Measurements from ENCODE around the gene SLC51A. TPM values are rescaled to one million over a fixed set of nuclear protein-coding genes. Genes with fewer than 3 reads are reported as not detected.
A peak's percentile ranks its signal among the peaks of the same experiment; 100 is the strongest.

SLC51A gene
- total RNA-seq, 1 experiment from 2014 or later: 6.9 TPM

GRCh38 chr3:196219194-196219969, 3.0 kb downstream of the SLC51A start:
- POLR2A ChIA-PET: no interaction called here
- TF ChIP-seq ZNF138 (CRISPR knock-in tag; conservative IDR thresholded peaks at IDR 0.05): no peak
- TF ChIP-seq, protein P1, sequence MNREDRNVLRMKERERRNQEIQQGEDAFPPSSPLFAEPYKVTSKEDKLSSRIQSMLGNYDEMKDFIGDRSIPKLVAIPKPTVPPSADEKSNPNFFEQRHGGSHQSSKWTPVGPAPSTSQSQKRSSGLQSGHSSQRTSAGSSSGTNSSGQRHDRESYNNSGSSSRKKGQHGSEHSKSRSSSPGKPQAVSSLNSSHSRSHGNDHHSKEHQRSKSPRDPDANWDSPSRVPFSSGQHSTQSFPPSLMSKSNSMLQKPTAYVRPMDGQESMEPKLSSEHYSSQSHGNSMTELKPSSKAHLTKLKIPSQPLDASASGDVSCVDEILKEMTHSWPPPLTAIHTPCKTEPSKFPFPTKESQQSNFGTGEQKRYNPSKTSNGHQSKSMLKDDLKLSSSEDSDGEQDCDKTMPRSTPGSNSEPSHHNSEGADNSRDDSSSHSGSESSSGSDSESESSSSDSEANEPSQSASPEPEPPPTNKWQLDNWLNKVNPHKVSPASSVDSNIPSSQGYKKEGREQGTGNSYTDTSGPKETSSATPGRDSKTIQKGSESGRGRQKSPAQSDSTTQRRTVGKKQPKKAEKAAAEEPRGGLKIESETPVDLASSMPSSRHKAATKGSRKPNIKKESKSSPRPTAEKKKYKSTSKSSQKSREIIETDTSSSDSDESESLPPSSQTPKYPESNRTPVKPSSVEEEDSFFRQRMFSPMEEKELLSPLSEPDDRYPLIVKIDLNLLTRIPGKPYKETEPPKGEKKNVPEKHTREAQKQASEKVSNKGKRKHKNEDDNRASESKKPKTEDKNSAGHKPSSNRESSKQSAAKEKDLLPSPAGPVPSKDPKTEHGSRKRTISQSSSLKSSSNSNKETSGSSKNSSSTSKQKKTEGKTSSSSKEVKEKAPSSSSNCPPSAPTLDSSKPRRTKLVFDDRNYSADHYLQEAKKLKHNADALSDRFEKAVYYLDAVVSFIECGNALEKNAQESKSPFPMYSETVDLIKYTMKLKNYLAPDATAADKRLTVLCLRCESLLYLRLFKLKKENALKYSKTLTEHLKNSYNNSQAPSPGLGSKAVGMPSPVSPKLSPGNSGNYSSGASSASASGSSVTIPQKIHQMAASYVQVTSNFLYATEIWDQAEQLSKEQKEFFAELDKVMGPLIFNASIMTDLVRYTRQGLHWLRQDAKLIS (CRISPR knock-in tag; IDR thresholded peaks at IDR 0.05; ENCODE audit: borderline replicate concordance): no peak
- no peak for TF ChIP-seq PRRX2 (CRISPR knock-in tag; IDR thresholded peaks at IDR 0.05)
- TF ChIP-seq EMX1 (CRISPR knock-in tag; IDR thresholded peaks at IDR 0.05): no peak
- Mint-ChIP-seq H3K4me1 (peaks cover 39% of the 10 kb centered on the region), H3K27me3 (ENCODE audit: low read depth) (no peaks in the 10 kb centered on the region), H3K36me3 (no peaks in the 10 kb centered on the region), H3K27ac (peak overlapping the region; percentile 60; the same call in 1 of the 2 replicates), H3K9me3 (no peaks in the 10 kb centered on the region), H3K4me3 (no peak overlapping the region)
- CTCF ChIA-PET: interaction anchor here (1.7 kb wide), 1 partner anchor 9 kb away, joined by 3 read pairs; no protein-coding TSS in a partner anchor
- ATAC-seq (no peak), DNase-seq (ENCODE audit: low spot score) (no peak)

- no peaks in the 10 kb centered on the region for H3K27me3 Mint-ChIP-seq (ENCODE audit: low read depth)
- ChIA-PET POLR2A (no interaction called here), CTCF (interaction anchor here (1.7 kb wide), 1 partner anchor 8 kb away, joined by 3 read pairs; no protein-coding TSS in a partner anchor)
- no peaks in the 10 kb centered on the region for H3K9me3 Mint-ChIP-seq
- no peak overlapping the region for H3K4me3 Mint-ChIP-seq
- no peaks in the 10 kb centered on the region for H3K36me3 Mint-ChIP-seq
- peaks cover 39% of the 10 kb centered on the region for H3K4me1 Mint-ChIP-seq
- ATAC-seq: no peak
- 0 out of 2 replicates have a peak overlapping the region, but pooled peaks have one; percentile 60 for H3K27ac Mint-ChIP-seq
- DNase-seq (ENCODE audit: low spot score): no peak
- TF ChIP-seq NR1H2 (CRISPR knock-in tag; IDR thresholded peaks at IDR 0.05) (no peak), AR (CRISPR knock-in tag; IDR thresholded peaks at IDR 0.05) (no peak), FOXP1 (CRISPR knock-in tag; IDR thresholded peaks at IDR 0.05; ENCODE audit: borderline replicate concordance) (no peak), ZNF532 (CRISPR knock-in tag; IDR thresholded peaks at IDR 0.05; ENCODE audit: borderline replicate concordance) (no peak), PRRX2 (CRISPR knock-in tag; IDR thresholded peaks at IDR 0.05) (no peak), NFYB (CRISPR knock-in tag; conservative IDR thresholded peaks at IDR 0.05; ENCODE audit: low read depth) (no peak), TEAD1 (CRISPR knock-in tag; IDR thresholded peaks at IDR 0.05) (no peak)
- TF ChIP-seq, protein P2, sequence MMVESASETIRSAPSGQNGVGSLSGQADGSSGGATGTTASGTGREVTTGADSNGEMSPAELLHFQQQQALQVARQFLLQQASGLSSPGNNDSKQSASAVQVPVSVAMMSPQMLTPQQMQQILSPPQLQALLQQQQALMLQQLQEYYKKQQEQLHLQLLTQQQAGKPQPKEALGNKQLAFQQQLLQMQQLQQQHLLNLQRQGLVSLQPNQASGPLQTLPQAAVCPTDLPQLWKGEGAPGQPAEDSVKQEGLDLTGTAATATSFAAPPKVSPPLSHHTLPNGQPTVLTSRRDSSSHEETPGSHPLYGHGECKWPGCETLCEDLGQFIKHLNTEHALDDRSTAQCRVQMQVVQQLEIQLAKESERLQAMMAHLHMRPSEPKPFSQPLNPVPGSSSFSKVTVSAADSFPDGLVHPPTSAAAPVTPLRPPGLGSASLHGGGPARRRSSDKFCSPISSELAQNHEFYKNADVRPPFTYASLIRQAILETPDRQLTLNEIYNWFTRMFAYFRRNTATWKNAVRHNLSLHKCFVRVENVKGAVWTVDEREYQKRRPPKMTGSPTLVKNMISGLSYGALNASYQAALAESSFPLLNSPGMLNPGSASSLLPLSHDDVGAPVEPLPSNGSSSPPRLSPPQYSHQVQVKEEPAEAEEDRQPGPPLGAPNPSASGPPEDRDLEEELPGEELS (CRISPR knock-in tag; IDR thresholded peaks at IDR 0.05): no peak
- TF ChIP-seq, protein P1 (CRISPR knock-in tag; IDR thresholded peaks at IDR 0.05; ENCODE audit: borderline replicate concordance): no peak
- TF ChIP-seq, protein P3, sequence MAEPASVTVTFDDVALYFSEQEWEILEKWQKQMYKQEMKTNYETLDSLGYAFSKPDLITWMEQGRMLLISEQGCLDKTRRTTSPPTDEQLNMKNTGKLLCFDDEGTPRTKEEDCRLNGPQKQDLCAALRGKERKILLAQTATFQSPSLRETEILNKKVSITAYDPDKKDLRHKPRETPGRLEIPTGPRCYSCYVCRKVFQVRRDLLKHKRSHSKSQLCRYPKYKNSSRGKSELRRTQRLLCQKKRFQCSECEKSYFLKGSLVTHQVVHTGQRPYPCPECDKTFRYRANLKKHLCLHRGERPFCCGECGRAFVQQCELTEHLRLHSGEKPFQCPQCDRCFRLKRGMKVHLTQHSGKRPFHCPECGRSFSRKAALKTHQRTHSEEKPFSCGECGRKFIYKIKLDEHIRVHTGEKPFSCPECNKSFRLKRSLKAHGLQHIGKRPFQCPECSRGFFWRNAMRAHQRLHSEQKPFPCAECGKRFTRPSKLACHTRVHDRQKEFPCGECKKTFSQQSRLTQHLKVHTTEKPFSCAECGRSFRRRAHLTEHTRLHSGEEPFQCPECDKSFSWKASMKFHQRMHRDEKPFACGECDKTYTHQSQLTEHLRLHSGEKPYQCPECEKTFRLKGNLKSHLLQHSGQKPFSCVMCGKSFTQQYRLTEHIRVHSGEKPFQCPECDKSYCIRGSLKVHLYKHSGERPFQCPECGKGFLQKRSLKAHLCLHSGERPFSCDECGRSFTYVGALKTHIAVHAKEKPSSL (CRISPR knock-in tag; conservative IDR thresholded peaks at IDR 0.05): no peak
Observed at GRCh38 chr3:196219970-196220311, 3.6 kb downstream of the SLC51A start.
